Small intestine (tissue), 7 donors: ENCODE data around the gene KIFC1. TPM values are rescaled to one million over a fixed set of nuclear protein-coding genes. Genes with fewer than 3 reads are reported as not detected.

ENCODE experiments used
- DNase-seq, 2 donors: peaks; one replicate each; pipeline versions ENCODE4 v3.0.0 to v3.0.0-alpha.2; 2013
- FAIRE-seq: peaks from 2 replicates; lab custom pipeline; 2012; peaks lifted over from hg19 to GRCh38; lab: Jason Lieb, UNC
- H3K27ac ChIP-seq, 3 donors: one replicate each; pipeline ENCODE4 v1.5.1; 2013; ENCODE audit warnings: low read length in 2 of 3, mild to moderate bottlenecking in 2 of 3, control low read depth in 1 of 3, inconsistent platforms in 1 of 3, low read depth in 1 of 3, moderate library complexity in 1 of 3
- H3K27me3 ChIP-seq, 3 donors: one replicate each; pipeline ENCODE4 v1.6.1; 2013; ENCODE audit warnings: low read length in 3 of 3, inconsistent platforms in 1 of 3; ENCODE audit not compliant: control insufficient read depth in 3 of 3, insufficient read depth in 3 of 3
- H3K36me3 ChIP-seq, 3 donors: one replicate each; pipeline ENCODE4 v1.6.1; 2013; ENCODE audit warnings: low read length in 3 of 3, inconsistent platforms in 1 of 3, low read depth in 1 of 3, mild to moderate bottlenecking in 1 of 3, moderate library complexity in 1 of 3; ENCODE audit not compliant: control insufficient read depth in 3 of 3, insufficient read depth in 2 of 3
- H3K4me1 ChIP-seq, 3 donors: one replicate each; pipeline ENCODE4 v1.6.1; 2013; ENCODE audit warnings: low read length in 2 of 3, inconsistent platforms in 1 of 3, low read depth in 1 of 3, mild to moderate bottlenecking in 1 of 3, moderate library complexity in 1 of 3; ENCODE audit not compliant: control insufficient read depth in 3 of 3, insufficient read depth in 2 of 3
- H3K4me3 ChIP-seq, 3 donors: one replicate each; pipeline ENCODE4 v1.5.1; 2013; ENCODE audit warnings: low read length in 3 of 3, control low read depth in 1 of 3, inconsistent platforms in 1 of 3, low read depth in 1 of 3, mild to moderate bottlenecking in 1 of 3, moderate library complexity in 1 of 3
- H3K9me3 ChIP-seq, 2 donors: one replicate each; pipeline ENCODE4 v1.6.1; 2013; ENCODE audit warnings: low read depth in 1 of 2, low read length in 1 of 2; ENCODE audit not compliant: control insufficient read depth in 2 of 2, insufficient read depth in 1 of 2
- WGBS, 3 donors: extraction: QIAGEN DNeasy Blood & Tissue Kit; methylation state at CpG; one replicate each; pipeline ENCODE4 v1.1.7; 2013; 5-methylcytosine and 5-hydroxymethylcytosine counted together
- polyA plus RNA-seq, 4 donors: library from polyadenylated mRNA; stranded (reverse) in 3 of 4; unstranded in 1 of 4; fragments of 200-250 nt in 3 of 4; fragments of 120-200 nt in 1 of 4; gene quantifications; one replicate each; pipeline versions ENCODE4 v1.2.1 to v1.2.3, GENCODE V29; 2013
- donor health status: healthy with polysubstance abuse.
- donor health status: control.
- donor health status: control.
- donor health status: Bipolar disorder and iron deficiency.
- donor health status: healthy.

The KIFC1 gene
- polyA plus RNA-seq, 4 donors, result 3.1 to 23.2 (median 10.7) TPM

DNA sequence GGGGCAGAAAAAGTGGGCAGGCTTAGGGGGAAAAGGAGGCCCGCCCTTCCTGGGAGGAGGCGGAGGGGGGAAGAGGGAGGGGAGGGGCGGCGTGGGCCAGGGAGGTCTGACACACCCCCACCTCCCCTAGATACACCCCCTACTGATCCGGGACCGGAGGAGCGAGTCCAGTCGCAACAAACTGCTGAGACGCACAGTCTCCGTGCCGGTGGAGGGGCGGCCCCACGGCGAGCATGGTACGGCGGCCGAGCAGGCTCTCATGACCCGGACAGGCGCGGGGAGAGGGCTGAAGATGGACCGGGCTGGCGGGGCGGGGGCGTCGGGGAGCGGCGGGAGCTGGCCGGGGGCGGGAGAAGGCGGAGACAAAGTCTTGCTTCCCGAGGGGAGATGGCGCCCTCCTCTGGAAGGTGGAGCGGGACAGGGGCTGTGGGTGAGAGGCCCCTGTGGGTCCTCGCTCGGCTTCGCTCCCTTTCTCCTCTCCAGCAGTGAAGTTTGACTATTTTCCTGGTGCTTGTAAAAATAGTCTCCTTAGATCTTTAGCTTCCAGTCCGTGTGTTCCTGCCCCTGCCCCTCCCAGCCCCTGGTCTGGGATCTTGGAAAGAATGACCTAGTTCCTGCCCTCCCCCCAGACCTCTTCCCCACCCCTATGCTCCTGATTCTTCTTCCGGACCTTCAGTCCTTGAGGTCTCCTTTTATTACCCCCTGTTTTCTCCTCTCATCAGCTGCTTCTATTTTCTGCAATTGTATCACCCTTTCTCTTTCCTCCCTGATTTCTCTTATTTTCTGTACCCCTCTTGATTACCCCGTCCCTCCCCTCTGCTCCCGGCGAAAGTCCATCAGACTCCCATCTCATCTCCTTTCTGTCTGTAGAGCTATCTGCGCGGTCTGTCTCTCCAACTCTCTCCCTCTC, 34.3 kb downstream of the KIFC1 start:
- peak overlapping the region; percentile 77 to 99 (median 93) for H3K27ac ChIP-seq
- H3K36me3 ChIP-seq, result no peaks in the 10 kb centered on the region
- DNase-seq (peak; percentile 68 to 93), FAIRE-seq (no peak)
- peak overlapping the region; percentile 46 to 81 (median 56) for H3K4me3 ChIP-seq
- H3K4me1 ChIP-seq, result peaks cover 9 to 48% (median 13%) of the 10 kb centered on the region in 3 donors
- H3K27me3 ChIP-seq, result peaks cover 0 to 6% (median 0%) of the 10 kb centered on the region in 3 donors
- WGBS, 3 donors, result 1% methylated on average over 37 to 43 of the region's 43 CpGs
- no peaks in the 10 kb centered on the region for H3K9me3 ChIP-seq

DNA sequence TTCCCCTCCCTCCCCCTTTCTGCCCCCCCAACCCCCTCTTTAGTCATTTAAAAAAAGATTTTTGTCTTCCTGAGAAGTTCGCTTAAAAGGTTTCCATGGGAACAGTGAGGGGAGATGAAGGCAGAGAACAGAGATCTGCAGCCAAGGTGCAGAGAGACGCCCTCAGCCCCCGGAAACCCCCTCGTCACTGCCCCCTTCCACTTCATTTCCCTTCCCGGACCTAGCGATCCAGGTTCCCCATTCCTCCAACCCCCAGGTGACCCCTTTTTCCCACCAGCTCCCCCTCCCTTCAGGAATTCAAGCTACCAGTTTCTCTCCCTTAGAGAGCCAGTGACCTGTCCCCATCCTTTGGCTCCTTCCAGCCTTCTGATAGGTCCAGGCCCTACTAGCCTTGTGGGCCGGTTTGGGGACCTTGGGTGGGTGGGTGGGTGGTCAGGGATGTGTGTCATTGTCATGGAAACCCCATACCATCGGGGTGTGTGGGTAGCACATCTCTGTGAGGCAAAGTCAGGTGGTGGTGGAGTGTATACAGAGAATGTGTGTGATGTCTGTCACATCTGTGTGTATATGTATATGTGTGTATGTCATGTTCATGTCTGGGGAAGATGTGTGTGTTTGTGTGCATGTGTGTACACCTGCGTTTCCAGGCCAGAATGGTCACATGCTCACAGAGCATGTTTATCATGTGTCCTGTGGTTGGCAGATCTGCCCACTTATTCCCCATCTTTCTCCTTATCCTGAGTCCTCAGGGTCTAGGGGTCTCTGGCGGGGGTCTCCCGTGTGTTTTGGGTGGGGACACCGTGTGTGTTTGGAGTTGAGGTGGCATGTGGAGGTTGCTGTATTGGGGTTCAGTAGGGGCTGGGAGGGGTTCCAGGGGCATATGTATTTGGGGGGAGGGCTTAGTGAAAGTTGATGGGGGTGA, 35.2 kb downstream of the KIFC1 start:
- H3K9me3 ChIP-seq, result no peaks in the 10 kb centered on the region
- WGBS, 3 donors, result 3 to 11% (median 5%) methylated on average over 12 of the region's 12 CpGs
- FAIRE-seq, result no peak
- H3K27ac ChIP-seq, result peak overlapping the region in 2 of 3 donors; percentile 47 to 99
- peak overlapping the region in 2 of 3 donors; percentile 69 to 81 for H3K4me3 ChIP-seq
- H3K27me3 ChIP-seq, result no peaks in the 10 kb centered on the region
- peak in 1 of 2 donors; percentile 37 for DNase-seq
- H3K4me1 ChIP-seq, result peaks cover 9 to 57% (median 13%) of the 10 kb centered on the region in 3 donors
- H3K36me3 ChIP-seq, result no peaks in the 10 kb centered on the region

DNA sequence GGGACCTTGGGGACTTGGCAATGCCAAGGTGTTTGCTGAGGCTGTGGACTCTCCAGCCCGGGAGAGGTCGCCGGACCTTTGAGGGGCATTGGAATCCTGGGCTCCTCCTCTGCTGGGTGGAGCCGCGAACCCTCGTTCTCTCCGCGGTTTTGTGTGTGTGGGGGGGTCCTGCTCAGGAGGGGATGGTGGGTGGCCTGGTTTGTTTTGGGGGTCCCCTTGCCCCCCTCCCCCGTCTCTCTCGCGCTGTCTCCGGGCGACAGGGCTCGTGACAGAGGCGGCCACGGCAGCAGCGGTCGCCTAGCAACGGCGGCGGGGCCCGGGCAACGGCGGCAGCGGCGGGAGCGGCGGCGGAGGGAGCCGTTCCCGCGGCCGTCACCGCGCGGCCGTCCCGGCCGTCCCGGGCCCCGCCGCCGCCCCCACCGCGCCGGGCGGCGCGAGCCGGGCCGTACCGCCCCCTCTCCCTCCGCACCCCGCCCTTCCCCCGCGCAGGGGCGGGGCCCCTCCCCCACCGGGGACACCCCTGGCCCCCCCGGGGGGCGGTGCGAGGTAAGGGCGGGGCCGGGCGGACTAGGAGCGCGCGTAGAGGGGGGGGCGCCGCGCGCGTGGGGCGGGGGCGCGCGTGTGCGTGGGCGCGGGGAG, 36.1 kb downstream of the KIFC1 start:
- WGBS, 3 donors, result 0 to 1% (median 0%) methylated on average over 8 to 78 of the region's 79 CpGs
- FAIRE-seq, result no peak
- H3K4me3 ChIP-seq, result peak overlapping the region; percentile 50 to 69 (median 56)
- no peaks in the 10 kb centered on the region for H3K9me3 ChIP-seq
- peaks cover 0 to 6% (median 0%) of the 10 kb centered on the region in 3 donors for H3K36me3 ChIP-seq
- peak; percentile 31 to 69 for DNase-seq
- no peaks in the 10 kb centered on the region for H3K27me3 ChIP-seq
- H3K4me1 ChIP-seq, result peaks cover 9 to 58% (median 13%) of the 10 kb centered on the region in 3 donors
- H3K27ac ChIP-seq, result peak overlapping the region in 2 of 3 donors; percentile 29 to 63

DNA sequence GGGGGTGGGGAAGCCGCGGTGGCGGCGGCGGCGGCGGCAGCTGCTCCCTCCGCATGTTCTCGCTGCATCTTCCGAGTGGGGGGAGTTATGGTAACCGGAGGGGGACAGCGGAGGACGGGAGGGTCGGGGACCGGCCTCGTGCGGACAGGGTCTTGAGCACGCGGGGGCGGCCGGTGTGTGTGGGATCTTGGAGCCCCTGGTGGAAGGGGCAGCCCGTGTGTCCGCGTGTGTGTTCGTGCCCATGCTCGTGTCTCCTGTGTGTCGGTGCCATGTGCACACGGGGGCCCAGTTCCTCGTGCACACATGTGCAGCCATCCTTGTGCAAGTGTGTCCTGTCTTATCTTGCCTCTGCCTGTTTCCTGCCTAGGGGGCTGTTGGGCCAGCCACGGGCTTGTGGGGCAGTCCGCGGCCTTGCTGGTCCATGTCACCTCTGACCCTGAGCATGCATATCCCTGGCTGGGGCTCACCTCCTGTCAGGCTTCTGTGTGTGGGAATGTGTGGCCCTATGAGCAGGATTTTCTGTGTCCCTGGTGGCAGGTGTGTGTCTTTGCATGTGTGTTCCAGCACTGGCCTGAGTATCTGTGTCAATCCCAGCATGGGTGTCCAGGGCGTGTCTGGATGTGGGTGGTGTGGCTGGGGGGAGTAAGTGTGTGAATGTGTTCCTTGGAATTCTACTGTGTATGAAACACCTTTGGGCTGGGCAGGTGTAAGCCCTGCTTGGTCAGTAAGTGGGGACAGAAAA, 36.8 kb downstream of the KIFC1 start:
- no peak for FAIRE-seq
- peak; percentile 54 to 67 for DNase-seq
- WGBS, 3 donors, result 3 to 5% (median 5%) methylated on average over 25 to 33 of the region's 33 CpGs
- Histone ChIP-seq H3K27ac (peak overlapping the region in 2 of 3 donors; percentile 48 to 82), H3K4me3 (peak overlapping the region; percentile 46 to 69 (median 50)), H3K9me3 (no peaks in the 10 kb centered on the region), H3K27me3 (no peaks in the 10 kb centered on the region), H3K36me3 (peaks cover 0 to 12% (median 0%) of the 10 kb centered on the region in 3 donors), H3K4me1 (peaks cover 9 to 58% (median 13%) of the 10 kb centered on the region in 3 donors)

DNA sequence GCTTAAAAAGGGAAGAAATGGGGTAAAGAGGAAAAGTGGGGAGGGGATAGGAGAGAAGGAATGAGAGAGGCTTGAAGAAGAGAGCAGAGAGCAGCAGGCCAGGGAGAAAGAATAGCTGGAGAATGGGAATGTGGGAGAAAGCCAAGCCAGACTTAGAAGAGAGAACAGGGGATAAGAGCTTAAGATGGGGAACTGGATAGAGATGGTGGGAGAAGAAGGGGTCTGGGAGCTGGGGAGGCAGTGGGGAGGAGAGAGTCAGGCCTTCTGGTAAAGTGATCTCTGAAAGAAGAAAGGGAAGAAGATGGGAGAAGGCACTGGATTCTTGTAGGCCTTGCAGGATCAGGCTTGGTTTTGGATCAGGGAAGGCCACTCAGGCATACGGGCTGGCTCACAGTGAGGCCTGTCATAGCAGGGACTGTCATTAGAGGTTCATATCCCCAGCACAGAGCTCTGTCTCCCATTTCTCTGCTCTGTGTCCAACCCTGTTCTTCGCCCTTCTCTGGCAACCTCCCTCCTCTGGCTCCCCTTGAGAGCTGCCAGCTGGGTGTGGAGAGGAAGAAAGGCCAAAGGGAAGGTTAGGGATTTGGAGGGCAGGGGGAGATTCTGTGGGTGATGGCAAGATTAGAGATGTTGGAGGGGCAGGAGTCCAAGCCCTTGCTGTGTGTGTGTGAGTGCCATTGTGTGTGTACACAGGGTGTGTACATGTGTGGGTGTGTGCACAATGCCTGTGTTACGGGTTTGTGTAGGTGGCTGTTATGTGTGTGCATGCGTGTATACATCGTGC, 37.5 kb downstream of the KIFC1 start:
- FAIRE-seq (no peak), DNase-seq (no peak)
- Histone ChIP-seq H3K4me3 (no peak overlapping the region), H3K9me3 (no peaks in the 10 kb centered on the region), H3K36me3 (peaks cover 0 to 12% (median 0%) of the 10 kb centered on the region in 3 donors), H3K4me1 (peaks cover 9 to 57% (median 13%) of the 10 kb centered on the region in 3 donors), H3K27me3 (no peaks in the 10 kb centered on the region), H3K27ac (peak overlapping the region in 2 of 3 donors; percentile 48 to 82)
- 54 to 60% (median 54%) methylated on average over 5 of the region's 5 CpGs for WGBS, 3 donors

DNA sequence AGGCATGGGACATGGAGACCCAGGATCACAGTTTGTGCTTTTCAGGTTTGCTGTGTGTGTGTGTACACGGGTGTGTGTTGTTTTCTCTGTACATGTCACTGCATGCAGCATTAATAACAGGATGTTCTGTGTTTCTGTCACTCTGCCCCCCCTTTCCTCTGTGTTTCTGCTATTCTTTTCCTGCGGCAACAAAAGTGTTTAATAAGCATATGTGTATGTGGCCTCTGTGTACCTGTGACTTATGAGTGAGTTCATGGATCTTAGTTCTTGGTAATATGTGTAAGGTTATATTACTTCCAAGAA, 38.1 kb downstream of the KIFC1 start:
- 47 to 65% (median 51%) methylated on average over 2 of the region's 2 CpGs for WGBS, 3 donors
- DNase-seq (peak in 1 of 2 donors; percentile 34), FAIRE-seq (no peak)
- Histone ChIP-seq H3K4me3 (no peak overlapping the region), H3K27ac (peak overlapping the region in 2 of 3 donors; percentile 48 to 82), H3K27me3 (no peaks in the 10 kb centered on the region), H3K36me3 (peaks cover 0 to 14% (median 0%) of the 10 kb centered on the region in 3 donors), H3K9me3 (no peaks in the 10 kb centered on the region), H3K4me1 (peaks cover 8 to 52% (median 13%) of the 10 kb centered on the region in 3 donors)

DNA sequence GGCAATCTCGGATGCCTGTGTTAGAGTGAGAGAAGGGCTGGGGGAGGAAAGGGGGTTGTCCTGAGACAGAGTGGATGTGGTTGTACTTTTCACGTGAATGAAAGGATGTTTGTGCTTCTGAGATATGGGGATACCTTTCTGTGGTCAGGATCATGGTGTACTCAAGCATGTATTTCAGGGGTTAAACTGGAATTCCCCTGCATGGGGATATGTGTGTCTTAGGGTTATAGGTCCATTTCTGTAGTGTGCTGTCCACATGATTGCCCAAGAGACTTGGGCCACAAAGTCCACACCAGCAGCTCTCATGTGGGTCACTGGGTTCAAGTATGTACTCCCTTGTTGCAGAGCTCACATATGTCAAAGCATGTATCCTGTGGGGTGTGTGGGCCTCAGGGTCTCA, 38.7 kb downstream of the KIFC1 start:
- peaks cover 0 to 20% (median under 1%) of the 10 kb centered on the region in 3 donors for H3K36me3 ChIP-seq
- H3K4me3 ChIP-seq, result no peak overlapping the region
- 53 to 67% (median 63%) methylated on average over 2 of the region's 2 CpGs for WGBS, 3 donors
- FAIRE-seq (no peak), DNase-seq (peak; percentile 47 to 66)
- H3K4me1 ChIP-seq, result peaks cover 5 to 47% (median 7%) of the 10 kb centered on the region in 3 donors
- peak overlapping the region in 2 of 3 donors; percentile 42 to 43 for H3K27ac ChIP-seq
- no peaks in the 10 kb centered on the region for H3K27me3 ChIP-seq
- H3K9me3 ChIP-seq, result no peaks in the 10 kb centered on the region
